ENCODE data around the gene PHYHD1. TPM values are rescaled to one million over a fixed set of nuclear protein-coding genes. Genes with fewer than 3 reads are reported as not detected.

The PHYHD1 gene
- polyA plus RNA-seq, 6 donors from 2014 or later: 0.34 to 0.39 TPM; not detected in 4

- DNase-seq (no peak), ATAC-seq (ENCODE audit: low read depth in 2 of 2) (no peak)
- Mint-ChIP-seq H3K27ac (peak overlapping the region in 2 of 6 donors; percentile 22 to 81), H3K4me3 (no peak overlapping the region), H3K27me3 (peaks cover 0 to 7% (median 0%) of the 10 kb centered on the region in 3 donors), H3K4me1 (peaks cover 0 to 5% (median 0%) of the 10 kb centered on the region in 3 donors), H3K36me3 (peaks cover 5% of the 10 kb centered on the region in 2 donors), H3K9me3 (no peaks in the 10 kb centered on the region)
Measured at GRCh38 chr9:128918921-128919320, 1.9 kb upstream of the PHYHD1 start.

- H3K27me3 Mint-ChIP-seq: peaks cover 0 to 7% (median 0%) of the 10 kb centered on the region in 3 donors
- H3K36me3 Mint-ChIP-seq: peaks cover 5% of the 10 kb centered on the region in 2 donors
- ATAC-seq (ENCODE audit: low read depth in 2 of 2) (no peak), DNase-seq (no peak)
- H3K27ac Mint-ChIP-seq: peak overlapping the region in 1 of 6 donors; percentile 81
- H3K4me3 Mint-ChIP-seq: no peak overlapping the region
- peaks cover 0 to 5% (median 0%) of the 10 kb centered on the region in 3 donors for H3K4me1 Mint-ChIP-seq
- no peaks in the 10 kb centered on the region for H3K9me3 Mint-ChIP-seq
Measured at GRCh38 chr9:128919402-128920089, 1.2 kb upstream of the PHYHD1 start.

- Mint-ChIP-seq H3K9me3 (no peaks in the 10 kb centered on the region), H3K27me3 (peaks cover 0 to 14% (median 7%) of the 10 kb centered on the region in 3 donors), H3K4me1 (peaks cover 0 to 5% (median 0%) of the 10 kb centered on the region in 3 donors), H3K36me3 (peaks cover 5% of the 10 kb centered on the region in 2 donors), H3K27ac (peak overlapping the region in 2 of 6 donors; percentile 34 to 87), H3K4me3 (peak overlapping the region in 7 of 8 donors; percentile 19 to 79 (median 68))
- ATAC-seq (ENCODE audit: low read depth in 2 of 2) (peak; percentile 35 to 45), DNase-seq (no peak)
Measured at GRCh38 chr9:128921881-128922763, 1.3 kb downstream of the PHYHD1 start.

GRCh38 chr9:128923493-128923883, 2.7 kb downstream of the PHYHD1 start:
- H3K9me3 Mint-ChIP-seq: no peaks in the 10 kb centered on the region
- DNase-seq: no peak
- H3K4me3 Mint-ChIP-seq: peak overlapping the region in 1 of 8 donors; percentile 48

GRCh38 chr9:128927731-128928411, 7.1 kb downstream of the PHYHD1 start:
- Mint-ChIP-seq H3K4me3 (no peak overlapping the region), H3K4me1 (peaks cover 0 to 5% (median 4%) of the 10 kb centered on the region in 3 donors), H3K9me3 (no peaks in the 10 kb centered on the region), H3K36me3 (no peaks in the 10 kb centered on the region), H3K27me3 (peaks cover 0 to 7% (median 6%) of the 10 kb centered on the region in 3 donors), H3K27ac (peak overlapping the region in 3 of 6 donors; percentile 2 to 84 (median 20))
- peak; percentile 42 for DNase-seq
- peak; percentile 52 to 71 for ATAC-seq (ENCODE audit: low read depth in 2 of 2)

More at GRCh38 chr9:128923493-128923883, 2.7 kb downstream of the PHYHD1 start:
- H3K27me3 Mint-ChIP-seq: peaks cover 0 to 14% (median 7%) of the 10 kb centered on the region in 3 donors
- ATAC-seq (ENCODE audit: low read depth in 2 of 2): no peak
- H3K27ac Mint-ChIP-seq: peak overlapping the region in 1 of 6 donors; percentile 62
- peaks cover 0 to 10% (median 4%) of the 10 kb centered on the region in 3 donors for H3K4me1 Mint-ChIP-seq
- H3K36me3 Mint-ChIP-seq: no peaks in the 10 kb centered on the region

GRCh38 chr9:128928624-128929023, 7.8 kb downstream of the PHYHD1 start:
- peaks cover 0 to 7% (median 6%) of the 10 kb centered on the region in 3 donors for H3K27me3 Mint-ChIP-seq
- ATAC-seq (ENCODE audit: low read depth in 2 of 2) (no peak), DNase-seq (no peak)
- H3K4me3 Mint-ChIP-seq: peak overlapping the region in 1 of 8 donors; percentile 32
- no peak overlapping the region for H3K27ac Mint-ChIP-seq
- H3K9me3 Mint-ChIP-seq: no peaks in the 10 kb centered on the region
- peaks cover 0 to 5% (median 4%) of the 10 kb centered on the region in 3 donors for H3K4me1 Mint-ChIP-seq
- no peaks in the 10 kb centered on the region for H3K36me3 Mint-ChIP-seq

- ATAC-seq (ENCODE audit: low read depth in 2 of 2) (no peak), DNase-seq (no peak)
- H3K4me3 Mint-ChIP-seq: no peak overlapping the region
- peaks cover 0 to 7% (median 6%) of the 10 kb centered on the region in 3 donors for H3K27me3 Mint-ChIP-seq
- no peak overlapping the region for H3K27ac Mint-ChIP-seq
- peaks cover 0 to 5% (median 4%) of the 10 kb centered on the region in 3 donors for H3K4me1 Mint-ChIP-seq
- no peaks in the 10 kb centered on the region for H3K36me3 Mint-ChIP-seq
- H3K9me3 Mint-ChIP-seq: no peaks in the 10 kb centered on the region
Measured at GRCh38 chr9:128929560-128929959, 8.8 kb downstream of the PHYHD1 start.

- Mint-ChIP-seq H3K4me3 (no peak overlapping the region), H3K27me3 (no peaks in the 10 kb centered on the region), H3K36me3 (no peaks in the 10 kb centered on the region), H3K9me3 (no peaks in the 10 kb centered on the region), H3K27ac (no peak overlapping the region), H3K4me1 (no peaks in the 10 kb centered on the region)
- DNase-seq (no peak), ATAC-seq (ENCODE audit: low read depth in 2 of 2) (no peak)
Measured at GRCh38 chr9:128933731-128934130, 12.9 kb downstream of the PHYHD1 start.

GRCh38 chr9:128936171-128936865, 15.5 kb downstream of the PHYHD1 start:
- no peaks in the 10 kb centered on the region for H3K9me3 Mint-ChIP-seq
- no peaks in the 10 kb centered on the region for H3K4me1 Mint-ChIP-seq
- no peaks in the 10 kb centered on the region for H3K36me3 Mint-ChIP-seq
- H3K27me3 Mint-ChIP-seq: no peaks in the 10 kb centered on the region
- ATAC-seq (ENCODE audit: low read depth in 2 of 2): no peak
- H3K4me3 Mint-ChIP-seq: no peak overlapping the region
- no peak for DNase-seq
- H3K27ac Mint-ChIP-seq: peak overlapping the region in 1 of 6 donors; percentile 82

GRCh38 chr9:128937310-128938165, 16.8 kb downstream of the PHYHD1 start:
- no peaks in the 10 kb centered on the region for H3K27me3 Mint-ChIP-seq
- peak overlapping the region in 1 of 6 donors; percentile 79 for H3K27ac Mint-ChIP-seq
- no peak for ATAC-seq (ENCODE audit: low read depth in 2 of 2)
- no peak for DNase-seq
- H3K4me3 Mint-ChIP-seq: no peak overlapping the region
- H3K9me3 Mint-ChIP-seq: no peaks in the 10 kb centered on the region
- H3K36me3 Mint-ChIP-seq: no peaks in the 10 kb centered on the region
- no peaks in the 10 kb centered on the region for H3K4me1 Mint-ChIP-seq

GRCh38 chr9:128940271-128940921, 19.6 kb downstream of the PHYHD1 start:
- peaks cover 0 to 4% (median 0%) of the 10 kb centered on the region in 3 donors for H3K4me1 Mint-ChIP-seq
- no peaks in the 10 kb centered on the region for H3K36me3 Mint-ChIP-seq
- no peaks in the 10 kb centered on the region for H3K9me3 Mint-ChIP-seq
- H3K4me3 Mint-ChIP-seq: no peak overlapping the region
- ATAC-seq (ENCODE audit: low read depth in 2 of 2) (no peak), DNase-seq (no peak)
- no peak overlapping the region for H3K27ac Mint-ChIP-seq
- H3K27me3 Mint-ChIP-seq: no peaks in the 10 kb centered on the region
